ENCODE measurements around the gene GABRA4. TPM values are rescaled to one million over a fixed set of nuclear protein-coding genes. Genes with fewer than 3 reads are reported as not detected.

GABRA4 gene
- total RNA-seq, 1 donor: not detected

DNA sequence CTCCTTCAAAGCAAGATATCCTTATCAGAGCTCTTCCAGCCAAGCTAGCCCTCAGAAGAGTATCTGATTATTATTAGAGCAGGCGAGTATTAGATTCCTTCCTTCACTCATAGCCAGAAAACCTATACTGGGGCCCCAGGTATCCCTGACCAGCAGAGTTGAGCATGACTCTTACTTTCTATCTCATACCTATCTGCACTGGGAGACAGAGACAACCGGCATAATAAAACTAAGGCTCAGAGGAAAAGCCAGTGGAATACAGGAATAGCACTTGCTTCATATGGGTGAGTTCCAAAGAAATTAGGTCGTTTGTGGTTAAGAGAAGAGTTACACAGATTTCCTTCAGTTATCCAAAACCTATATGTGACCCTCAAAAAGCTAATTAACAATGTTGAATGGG is 42.6 kb downstream of the GABRA4 start:
- TF ChIP-seq, protein P1, sequence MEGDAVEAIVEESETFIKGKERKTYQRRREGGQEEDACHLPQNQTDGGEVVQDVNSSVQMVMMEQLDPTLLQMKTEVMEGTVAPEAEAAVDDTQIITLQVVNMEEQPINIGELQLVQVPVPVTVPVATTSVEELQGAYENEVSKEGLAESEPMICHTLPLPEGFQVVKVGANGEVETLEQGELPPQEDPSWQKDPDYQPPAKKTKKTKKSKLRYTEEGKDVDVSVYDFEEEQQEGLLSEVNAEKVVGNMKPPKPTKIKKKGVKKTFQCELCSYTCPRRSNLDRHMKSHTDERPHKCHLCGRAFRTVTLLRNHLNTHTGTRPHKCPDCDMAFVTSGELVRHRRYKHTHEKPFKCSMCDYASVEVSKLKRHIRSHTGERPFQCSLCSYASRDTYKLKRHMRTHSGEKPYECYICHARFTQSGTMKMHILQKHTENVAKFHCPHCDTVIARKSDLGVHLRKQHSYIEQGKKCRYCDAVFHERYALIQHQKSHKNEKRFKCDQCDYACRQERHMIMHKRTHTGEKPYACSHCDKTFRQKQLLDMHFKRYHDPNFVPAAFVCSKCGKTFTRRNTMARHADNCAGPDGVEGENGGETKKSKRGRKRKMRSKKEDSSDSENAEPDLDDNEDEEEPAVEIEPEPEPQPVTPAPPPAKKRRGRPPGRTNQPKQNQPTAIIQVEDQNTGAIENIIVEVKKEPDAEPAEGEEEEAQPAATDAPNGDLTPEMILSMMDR (IDR thresholded peaks at IDR 0.05; ENCODE audit: insufficient read depth, low read length): no peak
- no peak for DNase-seq (ENCODE audit: low read depth)
- H3K4me3 ChIP-seq (ENCODE audit: low read depth, low read length): no peak overlapping the region

DNA sequence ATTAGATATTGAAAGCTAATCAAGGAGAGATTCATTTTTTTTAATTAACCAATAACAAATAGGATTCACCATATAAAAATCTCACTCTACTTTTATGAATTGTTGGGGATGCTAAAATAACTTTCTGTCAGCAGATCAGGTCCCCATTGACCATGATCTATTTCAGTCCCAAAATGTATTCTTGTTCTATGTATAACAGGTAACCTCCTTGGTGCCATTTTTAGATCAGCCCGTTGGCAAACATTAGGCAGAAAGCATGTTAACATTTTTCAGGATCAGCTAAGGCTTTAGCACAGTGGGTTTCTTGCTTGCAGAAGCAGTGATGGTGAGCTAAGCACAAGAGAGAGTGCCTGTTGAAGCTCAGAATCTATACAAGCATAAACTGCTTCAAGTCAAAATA is 43.6 kb downstream of the GABRA4 start:
- DNase-seq (ENCODE audit: low read depth): no peak
- no peak overlapping the region for H3K4me3 ChIP-seq (ENCODE audit: low read depth, low read length)
- TF ChIP-seq, protein P1 (IDR thresholded peaks at IDR 0.05; ENCODE audit: insufficient read depth, low read length): no peak

DNA sequence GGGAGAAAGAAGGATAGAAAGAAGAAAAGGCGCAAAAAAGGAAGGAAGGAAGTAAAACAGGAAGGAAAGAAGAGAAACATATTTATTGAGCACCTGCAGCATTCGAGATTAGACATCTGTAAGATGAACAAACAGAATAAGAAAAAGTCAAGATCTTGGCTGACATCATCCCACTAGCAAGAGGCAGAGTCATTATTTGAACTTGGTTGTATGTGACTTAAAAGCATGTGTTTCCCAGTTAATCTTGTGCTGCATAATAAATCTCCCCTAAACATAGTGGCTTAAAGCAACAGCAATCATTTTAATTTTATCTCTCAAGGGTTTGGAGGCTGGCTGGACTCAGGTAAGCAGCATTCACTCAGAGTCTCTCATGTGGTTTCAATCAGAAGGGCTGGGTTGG is 45.8 kb downstream of the GABRA4 start:
- no peak overlapping the region for H3K4me3 ChIP-seq (ENCODE audit: low read depth, low read length)
- DNase-seq (ENCODE audit: low read depth): no peak
- TF ChIP-seq, protein P1 (IDR thresholded peaks at IDR 0.05; ENCODE audit: insufficient read depth, low read length): no peak

DNA sequence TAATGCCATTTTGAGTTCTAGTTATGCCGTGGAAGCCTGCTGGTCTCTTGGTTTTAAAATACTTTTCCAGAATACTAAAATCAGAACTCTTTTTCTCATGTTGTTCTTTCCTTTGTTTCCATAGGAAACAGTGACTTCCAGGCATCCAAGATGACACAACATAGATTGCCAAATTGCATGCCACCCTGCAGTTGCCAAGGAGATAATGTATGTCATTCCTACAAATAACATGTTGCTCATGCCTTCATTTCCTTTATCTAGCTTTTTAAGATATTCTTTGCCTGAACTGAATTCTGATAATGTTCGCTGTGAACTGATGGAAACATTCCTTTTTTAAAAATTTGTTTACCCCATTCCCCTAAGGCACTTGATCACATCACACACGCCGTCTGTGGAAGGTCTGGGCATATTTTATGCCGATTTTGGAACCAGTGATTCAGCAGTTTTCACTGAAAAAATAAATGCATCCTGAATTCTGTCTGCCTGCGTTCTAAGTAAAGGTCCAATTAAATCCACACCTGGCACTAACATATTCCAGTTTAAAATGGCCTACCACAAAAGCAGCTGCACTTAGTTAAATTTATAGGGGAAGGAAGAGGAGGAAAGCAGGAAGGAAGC is 46.4 kb downstream of the GABRA4 start:
- H3K4me3 ChIP-seq (ENCODE audit: low read depth, low read length): no peak overlapping the region
- DNase-seq (ENCODE audit: low read depth): peak; percentile 20
- TF ChIP-seq, protein P1 (IDR thresholded peaks at IDR 0.05; ENCODE audit: insufficient read depth, low read length): no peak

DNA sequence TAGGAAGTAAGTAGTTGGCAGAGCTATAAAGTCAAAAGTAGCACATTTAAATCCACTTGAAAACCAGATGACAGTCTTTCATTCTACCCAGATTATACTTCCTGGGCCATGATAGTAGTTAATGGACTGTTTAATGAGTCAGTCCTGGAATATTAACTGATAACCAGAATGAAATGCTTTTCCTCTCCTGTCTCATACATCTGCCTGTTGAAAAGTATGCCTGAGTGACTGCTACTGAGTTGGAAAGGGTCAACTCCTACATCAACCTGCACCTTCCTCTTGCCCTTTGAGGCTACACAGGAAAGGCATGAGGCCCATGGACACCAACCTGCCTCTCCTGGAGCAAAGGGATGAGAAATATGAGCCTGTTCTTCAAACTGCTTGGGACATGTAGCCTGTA is 48.3 kb downstream of the GABRA4 start:
- TF ChIP-seq, protein P1 (IDR thresholded peaks at IDR 0.05; ENCODE audit: insufficient read depth, low read length): no peak
- no peak for DNase-seq (ENCODE audit: low read depth)
- no peak overlapping the region for H3K4me3 ChIP-seq (ENCODE audit: low read depth, low read length)

DNA sequence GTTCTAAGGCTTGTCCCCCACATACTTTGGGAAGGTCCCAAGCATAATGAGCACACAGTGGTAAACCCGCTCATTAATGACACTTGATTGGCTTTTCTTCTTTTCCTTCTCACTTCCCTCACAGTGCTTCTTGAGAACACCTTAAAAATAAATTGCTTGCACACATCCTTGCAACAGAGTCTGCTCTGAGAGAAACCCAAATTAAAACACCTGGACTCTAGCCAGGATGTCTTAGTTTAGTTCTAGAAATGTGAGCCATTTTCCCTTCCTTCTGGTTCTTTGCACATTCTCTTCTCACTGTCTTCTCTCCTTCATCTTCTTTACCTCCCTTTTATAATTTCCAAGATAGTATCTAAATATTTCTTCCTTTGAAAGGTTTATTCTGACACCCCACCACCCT is 49.0 kb downstream of the GABRA4 start:
- DNase-seq (ENCODE audit: low read depth): no peak
- H3K4me3 ChIP-seq (ENCODE audit: low read depth, low read length): no peak overlapping the region
- TF ChIP-seq, protein P1 (IDR thresholded peaks at IDR 0.05; ENCODE audit: insufficient read depth, low read length): no peak

DNA sequence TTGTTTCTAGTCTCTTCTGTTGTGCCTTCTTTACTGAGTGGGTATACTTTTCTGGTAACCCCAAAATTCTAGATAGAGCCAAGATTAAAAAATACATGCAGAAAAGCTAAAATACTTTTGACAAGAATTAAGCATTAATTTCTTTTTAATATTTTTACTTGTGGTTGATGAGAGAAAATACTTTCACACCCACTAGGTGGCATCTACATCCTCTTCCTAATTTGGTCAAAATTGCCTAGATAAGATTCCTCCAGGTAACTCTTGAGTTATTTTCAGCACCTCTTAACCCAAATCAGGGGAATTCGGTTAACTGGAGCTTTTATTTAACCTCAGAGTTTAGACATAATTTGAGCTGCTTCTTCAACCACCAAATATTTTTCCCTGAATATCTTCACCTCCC is 55.9 kb downstream of the GABRA4 start:
- H3K4me3 ChIP-seq (ENCODE audit: low read depth, low read length): no peak overlapping the region
- DNase-seq (ENCODE audit: low read depth): peak; percentile 30
- TF ChIP-seq, protein P1 (IDR thresholded peaks at IDR 0.05; ENCODE audit: insufficient read depth, low read length): peak; percentile 29
